GM19025 (cell line): ENCODE data around the gene OR51M1.

ENCODE experiments used
- ATAC-seq: cut with Tn5 transposase; IDR thresholded peaks from one replicate; pipeline ENCODE4 v1.9.1; 2021; ENCODE audit warnings: mild to moderate bottlenecking, low read depth, moderate library complexity; ENCODE audit not compliant: unreplicated experiment

OR51M1 gene

GRCh38 chr11:5384335-5384734 lies 723 bp downstream of the OR51M1 start:
- no peak for ATAC-seq

GRCh38 chr11:5390210-5390609 lies 6.6 kb downstream of the OR51M1 start:
- ATAC-seq = no peak

- no peak for ATAC-seq
These were observed 10.5 kb downstream of the OR51M1 start for GRCh38 chr11:5394091-5394490.

GRCh38 chr11:5398936-5399335 lies 15.3 kb downstream of the OR51M1 start:
- ATAC-seq = no peak

- no peak for ATAC-seq
These were observed 21.6 kb downstream of the OR51M1 start for GRCh38 chr11:5405173-5405572.

GRCh38 chr11:5420993-5421392 lies 37.4 kb downstream of the OR51M1 start:
- no peak for ATAC-seq

- ATAC-seq = no peak
These were observed 38.2 kb downstream of the OR51M1 start, which contains the start of gene OR51Q1 for GRCh38 chr11:5421811-5422210. OR51Q1 (plus strand) TSS chr11:5422111; CDS start chr11:5422201, 90 bp downstream.

- no peak for ATAC-seq
These were observed 39.5 kb downstream of the OR51M1 start for GRCh38 chr11:5423131-5423530.

- no peak for ATAC-seq
These were observed 57.8 kb downstream of the OR51M1 start, which contains the start of gene OR51I1 for GRCh38 chr11:5441414-5441813. OR51I1 (minus strand) TSS chr11:5441514; CDS start chr11:5441514, 0 bp downstream.
